Parathyroid adenoma (tissue), 2 donors: Measurements from ENCODE around the gene CFAP57.
A peak's percentile ranks its signal among the peaks of the same experiment; 100 is the strongest.

Source experiments
- H2AFZ ChIP-seq: fragments of 300-600 bp; sonication (generic); one replicate; pipeline ENCODE4 v1.7.0; 2017; ENCODE audit warnings: antibody characterized with exemption, mild to moderate bottlenecking
- H3K27ac ChIP-seq: fragments of 300-600 bp; sonication (generic); one replicate; pipeline ENCODE4 v1.7.0; 2017
- H3K27me3 ChIP-seq: fragments of 300-600 bp; sonication (generic); one replicate; pipeline ENCODE4 v1.7.0; 2017; ENCODE audit warnings: low read length; ENCODE audit not compliant: control insufficient read depth, insufficient read depth
- H3K36me3 ChIP-seq: fragments of 300-600 bp; sonication (generic); one replicate; pipeline ENCODE4 v1.7.0; 2017; ENCODE audit warnings: low read length; ENCODE audit not compliant: control insufficient read depth, insufficient read depth
- H3K4me1 ChIP-seq: fragments of 300-600 bp; sonication (generic); one replicate; pipeline ENCODE4 v1.7.0; 2017; ENCODE audit warnings: control low read depth
- H3K4me2 ChIP-seq: fragments of 300-600 bp; sonication (generic); one replicate; pipeline ENCODE4 v1.7.0; 2017; ENCODE audit warnings: low read length
- H3K4me3 ChIP-seq: fragments of 300-600 bp; sonication (generic); one replicate; pipeline ENCODE4 v1.7.0; 2017; ENCODE audit warnings: low read depth, low read length
- H3K79me2 ChIP-seq: fragments of 300-600 bp; sonication (generic); one replicate; pipeline ENCODE4 v1.7.0; 2017; ENCODE audit warnings: control low read depth
- H3K9ac ChIP-seq: fragments of 300-600 bp; sonication (generic); one replicate; pipeline ENCODE4 v1.7.0; 2017; ENCODE audit warnings: mild to moderate bottlenecking
- H3K9me3 ChIP-seq: fragments of 300-600 bp; sonication (generic); one replicate; pipeline ENCODE4 v1.7.0; 2017; ENCODE audit warnings: low read length; ENCODE audit not compliant: control insufficient read depth
- TF ChIP-seq, protein P1 (sequence below): fragments of 300-600 bp; sonication (generic); IDR thresholded peaks from one replicate; pipeline ENCODE4 v1.7.0; 2017; ENCODE audit warnings: antibody characterized with exemption, mild to moderate bottlenecking
- donor health status: primary hyperparathyroidism.

The CFAP57 gene

DNA sequence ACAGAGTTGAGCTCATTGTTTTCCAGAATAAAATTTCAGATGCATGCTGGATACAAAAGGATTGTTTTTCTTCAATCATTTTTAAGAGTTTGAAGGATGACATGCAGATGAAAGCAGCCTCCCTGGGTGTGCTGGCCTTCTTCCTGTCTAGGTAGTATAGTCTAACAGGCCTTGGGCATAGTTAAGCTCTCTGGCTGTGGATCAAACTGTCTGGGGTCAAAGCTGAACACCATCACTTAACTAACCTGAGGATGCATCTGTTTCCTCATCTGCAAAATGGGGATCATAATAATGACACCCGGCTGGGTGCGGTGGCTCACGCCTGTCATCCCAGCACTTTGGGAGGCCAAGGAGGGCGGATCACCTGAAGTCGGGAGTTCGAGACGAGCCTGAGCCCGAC is 122.6 kb downstream of the CFAP57 start:
- no peaks in the 10 kb centered on the region for H3K27me3 ChIP-seq
- H3K9ac ChIP-seq, result no peak overlapping the region
- H3K79me2 ChIP-seq, result no peaks in the 10 kb centered on the region
- no peak overlapping the region for H3K27ac ChIP-seq
- no peak overlapping the region for H3K4me2 ChIP-seq
- H2AFZ ChIP-seq, result no peak overlapping the region
- TF ChIP-seq, protein P1, sequence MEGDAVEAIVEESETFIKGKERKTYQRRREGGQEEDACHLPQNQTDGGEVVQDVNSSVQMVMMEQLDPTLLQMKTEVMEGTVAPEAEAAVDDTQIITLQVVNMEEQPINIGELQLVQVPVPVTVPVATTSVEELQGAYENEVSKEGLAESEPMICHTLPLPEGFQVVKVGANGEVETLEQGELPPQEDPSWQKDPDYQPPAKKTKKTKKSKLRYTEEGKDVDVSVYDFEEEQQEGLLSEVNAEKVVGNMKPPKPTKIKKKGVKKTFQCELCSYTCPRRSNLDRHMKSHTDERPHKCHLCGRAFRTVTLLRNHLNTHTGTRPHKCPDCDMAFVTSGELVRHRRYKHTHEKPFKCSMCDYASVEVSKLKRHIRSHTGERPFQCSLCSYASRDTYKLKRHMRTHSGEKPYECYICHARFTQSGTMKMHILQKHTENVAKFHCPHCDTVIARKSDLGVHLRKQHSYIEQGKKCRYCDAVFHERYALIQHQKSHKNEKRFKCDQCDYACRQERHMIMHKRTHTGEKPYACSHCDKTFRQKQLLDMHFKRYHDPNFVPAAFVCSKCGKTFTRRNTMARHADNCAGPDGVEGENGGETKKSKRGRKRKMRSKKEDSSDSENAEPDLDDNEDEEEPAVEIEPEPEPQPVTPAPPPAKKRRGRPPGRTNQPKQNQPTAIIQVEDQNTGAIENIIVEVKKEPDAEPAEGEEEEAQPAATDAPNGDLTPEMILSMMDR, result no peak
- H3K9me3 ChIP-seq, result no peaks in the 10 kb centered on the region
- H3K4me3 ChIP-seq, result no peak overlapping the region
- H3K4me1 ChIP-seq, result no peaks in the 10 kb centered on the region
- H3K36me3 ChIP-seq, result no peaks in the 10 kb centered on the region

DNA sequence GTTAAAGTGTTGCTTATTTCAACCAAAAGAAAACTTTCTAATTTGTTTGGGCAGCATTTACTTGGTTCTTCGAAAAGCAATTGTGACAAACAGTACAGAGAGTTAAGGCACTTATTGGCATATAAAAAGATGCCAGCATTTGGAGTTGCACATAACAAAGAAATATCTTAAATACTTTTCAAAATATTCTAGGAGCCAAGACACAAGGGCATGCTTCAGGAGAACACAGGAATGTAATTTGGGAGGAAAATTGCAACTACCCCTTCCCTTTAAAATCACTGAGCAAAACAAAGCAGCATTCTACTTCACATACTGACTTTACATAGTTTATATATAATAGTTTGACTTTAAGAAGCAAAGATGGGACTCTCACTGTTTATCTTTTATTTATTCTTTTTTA is 124.1 kb downstream of the CFAP57 start:
- TF ChIP-seq, protein P1, result no peak
- H3K4me2 ChIP-seq, result peak overlapping the region; percentile 17
- H2AFZ ChIP-seq, result no peak overlapping the region
- no peaks in the 10 kb centered on the region for H3K36me3 ChIP-seq
- no peaks in the 10 kb centered on the region for H3K4me1 ChIP-seq
- no peak overlapping the region for H3K9ac ChIP-seq
- H3K27me3 ChIP-seq, result no peaks in the 10 kb centered on the region
- H3K27ac ChIP-seq, result no peak overlapping the region
- no peaks in the 10 kb centered on the region for H3K9me3 ChIP-seq
- H3K79me2 ChIP-seq, result no peaks in the 10 kb centered on the region
- no peak overlapping the region for H3K4me3 ChIP-seq

DNA sequence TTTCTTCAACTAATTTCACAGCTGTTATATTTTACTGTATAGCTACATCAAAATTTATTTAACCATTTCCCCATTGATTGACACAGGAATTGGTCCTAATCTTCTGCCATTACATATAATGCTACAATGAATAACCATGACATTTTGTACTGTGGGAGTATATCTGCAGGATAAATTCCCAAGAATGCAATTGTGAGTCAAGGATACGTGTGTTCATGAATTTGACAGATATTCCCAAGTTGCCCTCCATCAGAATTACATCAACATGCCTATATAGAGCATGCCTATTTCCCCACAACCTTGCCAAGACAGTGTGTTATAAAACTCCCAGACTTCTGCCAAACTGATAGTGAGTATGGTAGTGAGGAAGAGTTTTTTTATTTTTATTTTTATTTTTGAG is 125.9 kb downstream of the CFAP57 start:
- Histone ChIP-seq H2AFZ (no peak overlapping the region), H3K9ac (no peak overlapping the region), H3K4me2 (no peak overlapping the region), H3K79me2 (no peaks in the 10 kb centered on the region), H3K9me3 (no peaks in the 10 kb centered on the region), H3K27ac (no peak overlapping the region), H3K36me3 (no peaks in the 10 kb centered on the region), H3K27me3 (no peaks in the 10 kb centered on the region), H3K4me1 (no peaks in the 10 kb centered on the region), H3K4me3 (no peak overlapping the region)
- TF ChIP-seq, protein P1, result no peak

DNA sequence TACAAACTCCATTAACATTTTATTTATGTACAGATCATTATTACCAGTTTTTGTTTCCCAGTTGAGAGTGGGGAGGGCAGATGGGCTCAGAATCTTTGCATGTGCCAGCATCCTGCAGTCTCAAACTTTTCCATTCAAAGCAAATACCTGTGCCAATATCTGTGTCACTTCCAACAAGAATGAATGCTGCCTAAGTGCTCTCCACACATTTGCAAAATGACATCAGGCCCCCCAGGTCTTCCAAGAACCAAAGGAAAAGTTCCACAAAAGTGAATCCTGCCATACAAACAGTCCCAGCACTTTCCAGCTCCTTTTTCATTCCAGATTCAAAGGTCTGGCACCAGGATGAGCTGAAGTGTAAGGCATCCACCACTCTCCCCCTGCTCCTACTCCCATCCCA is 127.0 kb downstream of the CFAP57 start:
- no peak overlapping the region for H3K27ac ChIP-seq
- no peaks in the 10 kb centered on the region for H3K4me1 ChIP-seq
- H3K9me3 ChIP-seq, result no peaks in the 10 kb centered on the region
- H3K27me3 ChIP-seq, result no peaks in the 10 kb centered on the region
- H3K79me2 ChIP-seq, result no peaks in the 10 kb centered on the region
- H3K4me3 ChIP-seq, result no peak overlapping the region
- no peaks in the 10 kb centered on the region for H3K36me3 ChIP-seq
- H3K4me2 ChIP-seq, result no peak overlapping the region
- TF ChIP-seq, protein P1, result no peak
- H2AFZ ChIP-seq, result no peak overlapping the region
- H3K9ac ChIP-seq, result no peak overlapping the region

DNA sequence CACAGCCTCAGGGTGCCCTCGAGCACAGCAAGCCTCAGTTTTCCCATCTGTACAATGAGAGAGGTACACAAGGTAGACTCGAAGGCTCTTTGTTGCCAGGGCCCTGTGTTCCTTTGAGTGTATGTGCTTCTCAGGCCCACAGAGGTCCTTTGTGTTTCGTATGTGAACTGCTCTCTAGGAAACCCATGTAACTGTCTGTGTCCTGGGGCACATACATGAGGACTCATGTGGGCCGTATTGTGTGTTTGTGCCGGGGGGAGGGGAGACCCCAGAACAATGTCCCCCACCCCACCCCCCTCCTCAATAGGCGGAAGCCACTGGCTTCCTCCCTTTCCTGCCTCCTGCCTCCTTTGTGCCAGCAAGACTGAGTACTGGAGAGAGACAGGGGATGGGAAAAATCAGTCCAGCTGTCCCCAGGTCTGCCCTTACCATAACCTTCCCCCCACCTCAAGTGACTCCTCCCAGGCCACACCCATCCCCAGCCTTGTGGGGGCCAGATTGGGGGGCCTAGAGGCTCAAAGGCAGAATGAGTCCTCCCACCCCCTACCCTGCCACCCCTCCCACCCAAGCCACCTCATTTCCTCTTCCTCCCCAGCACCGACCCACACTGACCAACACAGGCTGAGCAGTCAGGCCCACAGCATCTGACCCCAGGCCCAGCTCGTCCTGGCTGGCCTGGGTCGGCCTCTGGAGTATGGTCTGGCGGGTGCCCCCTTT is 128.4 kb downstream of the CFAP57 start, which contains the start of gene TIE1:
TIE1 (plus strand) TSS at position 605 of the 717 bp plus-strand sequence; CDS start at position 695, 90 bp downstream.
- Histone ChIP-seq H3K4me1 (no peaks in the 10 kb centered on the region), H2AFZ (no peak within 1 kb of the TSS), H3K9me3 (no peaks in the 10 kb centered on the region), H3K27ac (peak within 1 kb of the TSS; percentile 47), H3K9ac (no peak within 1 kb of the TSS), H3K27me3 (no peaks in the 10 kb centered on the region), H3K36me3 (no peaks in the 10 kb centered on the region), H3K79me2 (no peaks in the 10 kb centered on the region), H3K4me3 (peak within 1 kb of the TSS; percentile 0), H3K4me2 (no peak within 1 kb of the TSS)
- TF ChIP-seq, protein P1, result no peak
